ENCODE data around the gene MRPL36. TPM values are rescaled to one million over a fixed set of nuclear protein-coding genes. Genes with fewer than 3 reads are reported as not detected.

Gene MRPL36
- total and polyA plus RNA-seq, 2 donors (not counting 1 experiment from before 2014, with no cell fraction given) = 47.9 to 54.8 TPM

- H3K79me2 ChIP-seq (ENCODE audit: control insufficient read depth, insufficient read depth, low read length) = no peaks in the 10 kb centered on the region
- no peaks in the 10 kb centered on the region for H3K4me1 ChIP-seq (ENCODE audit: control insufficient read depth, extremely low read depth, insufficient read depth, low read length)
- no peak for DNase-seq (ENCODE audit: low read depth in 2 of 2)
- no peaks in the 10 kb centered on the region for H3K9me3 ChIP-seq (ENCODE audit: control insufficient read depth, insufficient read depth, low read depth, low read length)
- H4K20me1 ChIP-seq (ENCODE audit: control insufficient read depth, extremely low read depth, insufficient read depth, low read length) = no peaks in the 10 kb centered on the region
- H3K9ac ChIP-seq (ENCODE audit: insufficient read depth, low read length) = no peak overlapping the region
- H2AFZ ChIP-seq (ENCODE audit: low read length) = no peak overlapping the region
- no peaks in the 10 kb centered on the region for H3K27me3 ChIP-seq (ENCODE audit: control insufficient read depth, insufficient read depth, low read length)
- H3K4me2 ChIP-seq (ENCODE audit: extremely low read depth, insufficient read depth, low read length) = no peak overlapping the region
- H3K36me3 ChIP-seq (ENCODE audit: control insufficient read depth, insufficient read depth, low read length) = no peaks in the 10 kb centered on the region
- H3K27ac ChIP-seq (ENCODE audit: insufficient read depth, low read length) = no peak overlapping the region
- TF ChIP-seq EZH2 (IDR thresholded peaks at IDR 0.05; ENCODE audit: low read length, missing control alignments) (no peak), CTCF (conservative IDR thresholded peaks at IDR 0.05 in 1 of 2, IDR thresholded peaks at IDR 0.05 in 1 of 2; ENCODE audit: low read depth in 1 of 2, low read length in 2 of 2) (no peak)
- no peak overlapping the region for H3K4me3 ChIP-seq (replicated peaks in 1 of 4; ENCODE audit: control extremely low read depth in 1 of 4, insufficient read depth in 1 of 4, low read depth in 3 of 4, low read length in 4 of 4)
Measured at GRCh38 chr5:1779782-1780613, 19.6 kb downstream of the MRPL36 start.

GRCh38 chr5:1779021-1779680, 20.5 kb downstream of the MRPL36 start:
- DNase-seq (ENCODE audit: low read depth in 2 of 2) = no peak
- Histone ChIP-seq H3K36me3 (ENCODE audit: control insufficient read depth, insufficient read depth, low read length) (no peaks in the 10 kb centered on the region), H4K20me1 (ENCODE audit: control insufficient read depth, extremely low read depth, insufficient read depth, low read length) (no peaks in the 10 kb centered on the region), H3K79me2 (ENCODE audit: control insufficient read depth, insufficient read depth, low read length) (no peaks in the 10 kb centered on the region), H3K4me1 (ENCODE audit: control insufficient read depth, extremely low read depth, insufficient read depth, low read length) (no peaks in the 10 kb centered on the region), H3K4me3 (replicated peaks in 1 of 4; ENCODE audit: control extremely low read depth in 1 of 4, insufficient read depth in 1 of 4, low read depth in 3 of 4, low read length in 4 of 4) (no peak overlapping the region), H2AFZ (ENCODE audit: low read length) (no peak overlapping the region), H3K27ac (ENCODE audit: insufficient read depth, low read length) (no peak overlapping the region), H3K9me3 (ENCODE audit: control insufficient read depth, insufficient read depth, low read depth, low read length) (no peaks in the 10 kb centered on the region), H3K9ac (ENCODE audit: insufficient read depth, low read length) (no peak overlapping the region), H3K4me2 (ENCODE audit: extremely low read depth, insufficient read depth, low read length) (no peak overlapping the region), H3K27me3 (ENCODE audit: control insufficient read depth, insufficient read depth, low read length) (no peaks in the 10 kb centered on the region)
- TF ChIP-seq CTCF (conservative IDR thresholded peaks at IDR 0.05 in 1 of 2, IDR thresholded peaks at IDR 0.05 in 1 of 2; ENCODE audit: low read depth in 1 of 2, low read length in 2 of 2) (no peak), EZH2 (IDR thresholded peaks at IDR 0.05; ENCODE audit: low read length, missing control alignments) (no peak)

- no peak overlapping the region for H3K4me2 ChIP-seq (ENCODE audit: extremely low read depth, insufficient read depth, low read length)
Measured at GRCh38 chr5:1778138-1779020, 21.3 kb downstream of the MRPL36 start.

More at GRCh38 chr5:1778138-1779020, 21.3 kb downstream of the MRPL36 start:
- no peaks in the 10 kb centered on the region for H3K36me3 ChIP-seq (ENCODE audit: control insufficient read depth, insufficient read depth, low read length)
- H3K9ac ChIP-seq (ENCODE audit: insufficient read depth, low read length) = no peak overlapping the region
- H3K4me1 ChIP-seq (ENCODE audit: control insufficient read depth, extremely low read depth, insufficient read depth, low read length) = no peaks in the 10 kb centered on the region
- no peak overlapping the region for H2AFZ ChIP-seq (ENCODE audit: low read length)
- no peak overlapping the region for H3K4me3 ChIP-seq (replicated peaks in 1 of 4; ENCODE audit: control extremely low read depth in 1 of 4, insufficient read depth in 1 of 4, low read depth in 3 of 4, low read length in 4 of 4)
- no peaks in the 10 kb centered on the region for H4K20me1 ChIP-seq (ENCODE audit: control insufficient read depth, extremely low read depth, insufficient read depth, low read length)
- no peak for TF ChIP-seq EZH2 (IDR thresholded peaks at IDR 0.05; ENCODE audit: low read length, missing control alignments)
- no peak for TF ChIP-seq CTCF (conservative IDR thresholded peaks at IDR 0.05 in 1 of 2, IDR thresholded peaks at IDR 0.05 in 1 of 2; ENCODE audit: low read depth in 1 of 2, low read length in 2 of 2)
- no peaks in the 10 kb centered on the region for H3K79me2 ChIP-seq (ENCODE audit: control insufficient read depth, insufficient read depth, low read length)
- no peaks in the 10 kb centered on the region for H3K9me3 ChIP-seq (ENCODE audit: control insufficient read depth, insufficient read depth, low read depth, low read length)
- no peak overlapping the region for H3K27ac ChIP-seq (ENCODE audit: insufficient read depth, low read length)
- no peak for DNase-seq (ENCODE audit: low read depth in 2 of 2)
- H3K27me3 ChIP-seq (ENCODE audit: control insufficient read depth, insufficient read depth, low read length) = no peaks in the 10 kb centered on the region
